Measurements from ENCODE around the gene SLC39A13. TPM values are rescaled to one million over a fixed set of nuclear protein-coding genes. Genes with fewer than 3 reads are reported as not detected.

SLC39A13 gene
- polyA plus RNA-seq, 1 donor from 2014 or later, result 15.5 TPM

DNA sequence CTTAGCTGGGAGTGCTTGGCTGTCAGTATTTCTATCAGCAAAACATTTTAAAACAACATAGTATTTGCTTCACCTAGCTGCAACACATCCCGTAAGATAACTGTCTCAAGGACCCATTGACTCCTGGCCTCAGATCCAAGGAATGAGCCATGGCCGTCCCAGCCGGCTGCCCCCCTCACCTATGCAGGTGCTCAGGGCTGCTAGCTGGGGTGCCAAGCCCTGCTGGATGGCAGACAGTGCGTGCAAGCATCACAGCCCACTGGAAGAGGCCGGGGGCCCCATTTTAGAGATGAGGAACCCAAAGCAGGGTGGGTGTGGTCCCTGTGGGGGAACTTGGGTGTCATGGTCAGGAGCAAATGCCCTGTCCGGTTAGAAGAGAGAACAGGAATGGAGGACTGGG, 9.3 kb downstream of the SLC39A13 start:
- peak overlapping the region in 1 of 3 donors; percentile 50 for H3K27ac Mint-ChIP-seq
- H3K4me3 Mint-ChIP-seq, result no peak overlapping the region
- H3K36me3 Mint-ChIP-seq, result peaks cover 3% of the 10 kb centered on the region
- no peaks in the 10 kb centered on the region for H3K9me3 Mint-ChIP-seq
- peaks cover 0 to 6% (median 0%) of the 10 kb centered on the region in 3 donors for H3K4me1 Mint-ChIP-seq
- no peaks in the 10 kb centered on the region for H3K27me3 Mint-ChIP-seq

DNA sequence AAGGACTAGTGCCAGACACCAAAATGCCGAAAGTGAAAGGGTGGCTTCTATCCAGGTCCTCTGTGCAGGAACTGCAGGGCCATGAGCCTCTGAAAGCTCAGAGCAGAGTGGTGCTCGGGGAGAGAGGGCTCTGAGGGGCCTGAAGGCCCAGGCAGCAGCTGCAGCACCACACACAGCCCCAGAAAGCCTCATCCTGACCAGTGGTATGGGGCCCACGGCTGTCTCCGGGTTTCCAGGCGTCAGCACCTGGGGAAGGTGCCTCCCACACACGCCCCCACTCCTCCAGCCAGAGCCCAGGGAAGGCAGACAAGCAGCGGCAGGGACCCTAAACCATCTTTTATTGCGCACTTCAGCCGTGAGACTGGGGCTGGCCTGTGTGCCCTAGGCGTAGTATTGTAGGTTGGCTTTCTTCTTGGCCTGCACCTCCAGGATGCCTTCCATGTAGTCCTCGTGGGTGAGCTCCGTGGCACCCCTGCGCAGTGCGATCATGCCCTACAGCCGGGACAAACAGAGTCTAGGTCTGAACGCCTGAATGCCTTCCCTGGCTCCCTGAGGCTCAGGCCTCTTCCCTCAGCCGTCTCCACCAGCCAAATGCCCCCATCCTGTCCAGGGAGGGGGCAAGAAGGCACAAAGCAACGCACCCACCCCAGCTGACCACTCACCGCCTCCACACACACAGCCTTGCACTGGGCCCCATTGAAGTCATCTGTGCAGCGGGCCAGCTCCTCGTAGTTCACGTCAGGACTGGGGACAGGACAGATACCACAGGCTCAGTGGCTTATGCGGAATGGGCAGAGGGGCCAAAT, 10.3 kb downstream of the SLC39A13 start:
- H3K9me3 Mint-ChIP-seq, result no peaks in the 10 kb centered on the region
- peak overlapping the region in 1 of 4 donors; percentile 50 for H3K4me3 Mint-ChIP-seq
- peaks cover 0 to 5% (median 0%) of the 10 kb centered on the region in 3 donors for H3K4me1 Mint-ChIP-seq
- H3K27ac Mint-ChIP-seq, result no peak overlapping the region
- H3K27me3 Mint-ChIP-seq, result no peaks in the 10 kb centered on the region
- peaks cover 3% of the 10 kb centered on the region for H3K36me3 Mint-ChIP-seq

DNA sequence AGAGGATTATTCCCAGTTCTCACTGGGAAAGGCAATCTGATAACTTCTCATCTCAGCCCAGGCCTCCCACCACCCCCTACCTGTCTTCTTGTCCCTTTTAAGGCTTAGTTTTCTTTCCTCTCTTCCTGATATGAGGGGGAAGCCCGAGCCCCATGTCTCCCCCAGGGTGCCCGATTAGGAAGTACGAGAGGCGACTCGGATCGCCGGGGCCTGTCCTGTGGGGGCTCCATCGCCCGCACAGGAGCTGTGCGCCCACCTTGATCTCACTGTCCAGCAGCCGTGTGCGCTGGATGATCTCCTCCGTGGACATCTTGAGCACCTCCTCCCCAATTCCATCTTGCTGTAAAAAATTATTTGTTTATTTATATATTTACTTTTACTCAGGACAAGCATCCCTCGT, 17.2 kb downstream of the SLC39A13 start:
- H3K27me3 Mint-ChIP-seq, result peaks cover 2% of the 10 kb centered on the region
- H3K4me1 Mint-ChIP-seq, result peaks cover 15 to 21% (median 19%) of the 10 kb centered on the region in 3 donors
- H3K4me3 Mint-ChIP-seq, result peak overlapping the region; percentile 98 to 100 (median 100)
- peaks cover 7% of the 10 kb centered on the region for H3K36me3 Mint-ChIP-seq
- peak overlapping the region; percentile 86 to 99 (median 98) for H3K27ac Mint-ChIP-seq
- no peaks in the 10 kb centered on the region for H3K9me3 Mint-ChIP-seq

DNA sequence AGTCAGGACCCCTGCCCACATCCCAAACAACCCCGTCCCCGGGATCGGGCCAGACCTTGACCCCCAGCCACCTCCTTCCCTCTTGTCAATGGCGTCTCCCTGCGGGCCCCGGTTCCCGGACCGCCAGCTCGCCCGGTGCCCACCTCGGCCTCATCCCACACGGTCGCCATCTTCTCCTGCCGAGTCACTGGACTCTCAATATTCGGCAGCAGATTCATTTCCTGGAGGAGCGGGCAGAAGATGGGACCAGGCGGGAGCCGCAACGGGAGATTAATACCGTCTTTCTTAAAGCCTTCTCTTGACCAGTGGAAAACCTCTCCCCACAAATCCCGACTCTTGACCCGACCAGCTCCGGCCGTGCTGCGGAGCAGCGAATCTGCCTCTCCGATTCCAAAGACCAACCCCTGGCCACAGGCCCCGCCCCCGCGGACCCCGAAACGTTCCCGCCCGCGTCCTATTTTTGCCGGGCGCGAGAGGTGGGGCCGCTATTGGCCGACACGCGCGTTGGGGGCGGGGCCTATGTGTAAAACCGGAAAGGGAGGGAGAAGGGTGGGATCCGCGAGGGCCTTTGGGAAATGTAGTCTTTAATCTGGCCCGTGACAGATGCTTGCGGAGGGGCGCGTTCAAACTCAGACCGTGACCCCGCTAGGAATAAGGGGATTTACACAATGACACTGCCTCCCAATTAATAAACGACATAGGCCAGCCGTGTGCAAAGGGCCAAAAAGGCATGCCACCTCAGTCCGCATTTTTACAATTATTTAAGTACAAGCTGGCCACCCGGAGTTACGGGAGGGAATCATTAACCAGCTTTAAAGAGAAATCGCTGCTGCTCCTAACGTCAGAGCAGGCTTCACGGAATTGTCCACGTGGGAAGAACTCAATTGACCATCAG, 17.9 kb downstream of the SLC39A13 start, which contains the start of gene PSMC3:
Gene PSMC3 (minus strand): TSS at position 378 of the 895 bp plus-strand sequence. CDS start 160 bp downstream, at position 218.
- H3K36me3 Mint-ChIP-seq, result peaks cover 5% of the 10 kb centered on the region
- no peaks in the 10 kb centered on the region for H3K9me3 Mint-ChIP-seq
- peaks cover 15 to 21% (median 19%) of the 10 kb centered on the region in 3 donors for H3K4me1 Mint-ChIP-seq
- peak within 1 kb of the TSS; percentile 98 to 100 (median 100) for H3K4me3 Mint-ChIP-seq
- H3K27me3 Mint-ChIP-seq, result peaks cover 2% of the 10 kb centered on the region
- H3K27ac Mint-ChIP-seq, result peak within 1 kb of the TSS; percentile 86 to 99 (median 98)

DNA sequence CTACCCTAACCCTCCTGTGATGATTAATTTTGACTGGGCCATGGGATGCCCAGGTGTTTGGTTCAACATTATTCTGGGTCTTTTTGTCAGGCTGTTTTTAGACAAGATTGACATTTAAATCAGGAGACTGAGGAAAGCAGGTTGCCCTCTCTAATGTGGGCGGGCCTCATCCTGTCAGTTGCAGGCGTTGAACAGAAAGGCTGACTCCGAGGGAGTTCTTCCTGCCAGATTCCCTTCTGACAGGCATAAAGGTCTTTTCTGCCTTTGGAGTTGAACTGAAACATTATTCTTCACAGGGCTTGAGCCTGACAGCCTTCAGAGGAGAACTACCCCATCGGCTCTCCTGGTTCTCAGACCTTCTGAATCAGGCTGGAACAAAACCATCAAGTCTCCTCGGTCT, 22.1 kb downstream of the SLC39A13 start:
- Mint-ChIP-seq H3K27ac (no peak overlapping the region), H3K27me3 (peaks cover 2% of the 10 kb centered on the region), H3K9me3 (no peaks in the 10 kb centered on the region), H3K4me3 (no peak overlapping the region), H3K4me1 (peaks cover 7 to 12% (median 7%) of the 10 kb centered on the region in 3 donors), H3K36me3 (peaks cover 2% of the 10 kb centered on the region)

DNA sequence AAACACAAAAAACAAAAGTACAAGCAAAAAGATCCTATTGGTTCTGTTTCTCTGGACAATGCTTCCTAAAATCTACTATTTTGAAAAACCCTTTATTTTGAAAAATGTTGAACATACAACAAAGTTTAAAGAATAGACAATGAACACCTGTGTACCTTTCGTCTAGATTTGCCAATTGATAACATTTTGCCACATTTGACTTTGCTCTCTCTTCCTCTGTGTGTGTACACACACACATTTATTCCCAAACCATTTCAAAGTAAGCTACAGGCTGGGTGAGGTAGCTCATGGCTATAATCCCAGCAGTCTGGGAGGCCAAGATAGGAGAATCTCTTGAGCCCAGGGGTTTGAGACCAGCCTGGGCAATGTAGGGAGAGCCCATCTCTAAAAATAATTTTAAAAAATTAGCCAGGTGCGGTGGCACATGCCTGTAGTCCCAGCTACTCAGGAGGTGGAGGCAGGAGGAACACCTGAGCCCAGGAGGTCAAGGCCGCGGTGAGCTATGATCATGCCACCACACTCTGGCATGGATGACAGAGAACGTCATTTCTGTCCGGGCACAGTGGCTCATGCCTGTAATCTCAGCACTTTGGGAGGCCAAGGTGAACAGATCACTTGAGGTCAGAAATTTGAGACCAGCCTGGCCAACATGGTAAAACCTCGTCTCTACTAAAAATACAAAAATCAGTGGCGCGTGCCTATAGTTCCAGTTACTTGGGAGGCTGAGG, 23.1 kb downstream of the SLC39A13 start:
- no peaks in the 10 kb centered on the region for H3K36me3 Mint-ChIP-seq
- no peak overlapping the region for H3K4me3 Mint-ChIP-seq
- H3K27ac Mint-ChIP-seq, result peak overlapping the region in 1 of 3 donors; percentile 39
- peaks cover 2% of the 10 kb centered on the region for H3K27me3 Mint-ChIP-seq
- no peaks in the 10 kb centered on the region for H3K9me3 Mint-ChIP-seq
- peaks cover under 1 to 2% (median 2%) of the 10 kb centered on the region in 3 donors for H3K4me1 Mint-ChIP-seq

DNA sequence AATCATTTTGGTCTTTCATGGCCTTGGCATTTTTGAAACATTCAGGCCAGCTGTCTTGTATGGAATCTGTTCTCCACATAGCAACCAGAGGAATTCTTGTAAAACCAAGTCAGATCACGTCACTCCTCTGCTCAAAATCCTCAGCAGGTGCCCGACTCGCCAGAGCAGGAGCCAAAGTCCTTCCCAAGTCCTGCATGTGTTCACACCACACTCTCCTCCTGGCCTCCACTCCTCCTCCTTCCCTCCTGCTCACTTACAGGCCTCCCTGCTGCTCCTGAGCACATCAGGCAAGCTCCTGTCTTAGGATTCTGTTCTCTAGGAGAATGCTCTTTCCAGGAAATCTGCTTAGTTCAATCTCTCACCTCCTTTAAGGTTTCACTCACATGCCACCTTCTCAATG, 24.8 kb downstream of the SLC39A13 start:
- Mint-ChIP-seq H3K4me3 (no peak overlapping the region), H3K4me1 (no peaks in the 10 kb centered on the region), H3K36me3 (no peaks in the 10 kb centered on the region), H3K27ac (peak overlapping the region in 1 of 3 donors; percentile 4), H3K9me3 (no peaks in the 10 kb centered on the region), H3K27me3 (peaks cover 2% of the 10 kb centered on the region)

DNA sequence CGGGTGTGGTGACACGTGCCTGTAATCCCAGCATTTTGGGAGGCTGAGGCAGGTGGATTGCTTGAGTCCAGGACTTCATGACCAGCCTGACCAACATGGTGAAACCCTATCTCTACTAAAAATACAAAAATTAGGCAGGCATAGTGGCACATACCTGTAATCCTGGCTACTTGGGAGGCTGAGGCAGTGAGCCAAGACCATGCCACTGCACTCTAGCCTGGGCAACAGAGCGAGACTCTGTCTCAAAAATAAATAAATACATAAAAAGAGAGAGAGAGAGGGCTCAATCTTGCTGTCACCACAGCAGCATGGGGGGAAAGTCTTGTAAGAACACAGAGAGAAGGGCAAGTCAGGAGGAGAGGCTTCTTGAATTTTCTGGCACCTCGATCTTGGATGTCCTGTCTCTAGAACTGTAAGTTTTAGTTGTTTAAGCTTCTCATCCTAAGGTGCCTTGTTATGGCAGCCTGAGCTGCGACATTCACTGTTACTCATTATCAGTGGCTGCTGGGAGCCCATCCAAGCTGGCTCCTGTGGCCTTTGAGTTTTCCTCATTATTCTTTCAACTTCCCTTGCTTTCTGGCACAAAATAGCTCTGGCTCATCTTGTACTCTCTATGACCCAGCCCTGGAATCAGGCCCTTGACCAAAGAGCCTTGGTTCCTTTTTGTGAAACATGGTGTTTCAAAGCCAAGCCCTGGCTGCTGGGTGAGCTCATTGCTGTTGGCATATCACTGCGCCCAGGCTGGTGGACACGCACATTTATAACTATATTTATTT, 25.8 kb downstream of the SLC39A13 start:
- Mint-ChIP-seq H3K27me3 (peaks cover 2% of the 10 kb centered on the region), H3K4me3 (peak overlapping the region in 1 of 4 donors; percentile 38), H3K27ac (no peak overlapping the region), H3K36me3 (no peaks in the 10 kb centered on the region), H3K9me3 (no peaks in the 10 kb centered on the region), H3K4me1 (no peaks in the 10 kb centered on the region)

DNA sequence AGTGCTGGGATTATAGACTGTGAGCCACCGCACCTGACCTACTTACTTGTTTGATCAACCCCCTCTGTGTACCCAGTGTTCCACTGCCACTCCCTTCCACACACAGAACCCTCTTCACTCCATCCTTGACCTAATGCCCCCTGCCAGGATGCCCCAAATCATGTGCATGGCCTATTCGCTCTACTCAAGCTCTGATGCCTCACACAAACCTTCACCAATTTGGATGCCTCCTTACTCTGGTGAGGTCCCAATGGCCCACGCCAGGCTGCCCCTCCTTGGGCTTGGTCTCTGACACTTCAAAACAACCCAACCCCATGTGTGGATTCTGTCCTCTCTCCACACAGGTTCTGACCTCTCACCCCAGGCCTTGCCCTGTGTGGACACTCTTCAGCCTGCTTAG, 27.3 kb downstream of the SLC39A13 start:
- Mint-ChIP-seq H3K4me1 (no peaks in the 10 kb centered on the region), H3K27me3 (no peaks in the 10 kb centered on the region), H3K36me3 (no peaks in the 10 kb centered on the region), H3K9me3 (no peaks in the 10 kb centered on the region), H3K4me3 (peak overlapping the region in 1 of 4 donors; percentile 45), H3K27ac (no peak overlapping the region)

DNA sequence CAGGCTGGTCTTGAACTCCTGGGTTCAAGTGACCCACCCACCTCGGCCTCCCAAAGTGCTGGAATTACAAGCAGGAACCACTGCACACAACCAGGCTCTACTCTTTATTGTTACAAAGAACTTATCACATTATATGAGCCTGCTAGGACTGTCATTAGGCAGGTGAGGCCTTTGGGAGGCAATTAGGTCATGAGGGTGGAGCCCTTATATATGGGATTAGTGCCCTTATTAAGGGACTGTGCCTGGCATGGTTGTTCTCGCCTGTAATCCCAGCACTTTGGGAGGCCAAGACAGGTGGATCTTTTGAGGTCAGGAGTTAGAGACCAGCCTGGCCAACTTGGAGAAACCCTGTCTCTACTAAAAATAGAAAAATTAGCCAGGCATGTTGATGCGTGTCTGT, 28.3 kb downstream of the SLC39A13 start:
- Mint-ChIP-seq H3K36me3 (no peaks in the 10 kb centered on the region), H3K27me3 (no peaks in the 10 kb centered on the region), H3K4me3 (no peak overlapping the region), H3K27ac (no peak overlapping the region), H3K9me3 (no peaks in the 10 kb centered on the region), H3K4me1 (no peaks in the 10 kb centered on the region)

DNA sequence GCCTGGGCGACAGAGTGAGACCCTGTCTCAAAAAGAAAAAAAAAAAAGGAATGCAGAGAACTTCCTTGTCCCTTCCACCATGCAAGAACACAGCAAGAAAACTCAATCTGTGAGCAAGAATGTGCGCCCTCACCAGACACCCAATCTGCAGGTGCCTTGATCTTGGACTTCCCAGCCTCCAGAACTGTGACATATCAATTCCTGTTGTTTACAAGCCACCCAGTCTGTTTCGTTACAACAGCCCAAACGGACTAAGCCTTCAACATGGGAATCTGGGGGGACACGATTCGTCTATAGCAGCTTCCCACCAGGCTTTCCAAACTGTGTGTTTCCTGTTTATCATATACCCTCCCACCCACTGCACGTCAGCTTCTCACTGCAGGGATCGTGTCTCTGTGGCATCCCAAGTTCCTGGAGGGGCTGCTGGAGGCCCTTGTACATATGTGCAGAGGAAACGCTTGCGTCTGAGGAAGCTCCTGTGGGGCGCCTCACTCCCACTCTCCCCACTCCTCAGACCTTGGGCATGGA, 28.9 kb downstream of the SLC39A13 start:
- Mint-ChIP-seq H3K36me3 (no peaks in the 10 kb centered on the region), H3K9me3 (no peaks in the 10 kb centered on the region), H3K27ac (no peak overlapping the region), H3K4me1 (no peaks in the 10 kb centered on the region), H3K27me3 (no peaks in the 10 kb centered on the region), H3K4me3 (no peak overlapping the region)

DNA sequence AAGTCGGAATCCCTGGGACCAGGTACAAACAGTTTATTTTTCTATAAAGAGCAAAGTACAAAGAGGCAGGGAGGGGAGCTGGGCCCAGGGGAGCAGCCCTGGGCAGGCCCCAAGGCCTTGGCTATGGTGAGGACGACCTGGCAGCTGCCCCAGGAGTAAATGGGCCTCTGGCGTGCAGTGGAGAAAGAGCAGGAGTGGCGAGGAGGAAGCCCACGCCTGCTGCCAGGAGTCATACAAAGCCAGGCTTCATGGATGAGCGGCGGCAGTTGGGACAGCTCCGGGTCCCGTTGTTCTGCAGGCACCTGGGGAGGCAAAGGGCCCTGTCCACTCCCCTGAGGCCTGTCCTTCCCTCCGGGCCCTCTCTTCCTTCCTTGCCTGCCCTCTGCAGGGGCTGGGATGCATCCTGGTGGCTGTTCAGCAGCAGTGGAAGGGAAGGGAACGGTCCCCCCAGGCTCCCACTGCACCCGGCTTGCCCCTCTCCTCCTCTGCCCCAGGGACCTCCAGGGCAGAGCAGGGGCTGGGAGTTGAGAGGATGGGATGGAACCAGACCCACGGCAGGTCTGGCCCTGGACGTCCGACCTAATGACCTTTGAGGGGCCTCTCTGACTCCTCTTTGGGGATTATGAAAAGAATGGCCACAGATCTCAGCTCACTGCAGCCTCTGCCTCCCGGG, 29.5 kb downstream of the SLC39A13 start:
- H3K36me3 Mint-ChIP-seq, result no peaks in the 10 kb centered on the region
- no peaks in the 10 kb centered on the region for H3K9me3 Mint-ChIP-seq
- H3K27ac Mint-ChIP-seq, result no peak overlapping the region
- H3K27me3 Mint-ChIP-seq, result no peaks in the 10 kb centered on the region
- H3K4me3 Mint-ChIP-seq, result no peak overlapping the region
- no peaks in the 10 kb centered on the region for H3K4me1 Mint-ChIP-seq

DNA sequence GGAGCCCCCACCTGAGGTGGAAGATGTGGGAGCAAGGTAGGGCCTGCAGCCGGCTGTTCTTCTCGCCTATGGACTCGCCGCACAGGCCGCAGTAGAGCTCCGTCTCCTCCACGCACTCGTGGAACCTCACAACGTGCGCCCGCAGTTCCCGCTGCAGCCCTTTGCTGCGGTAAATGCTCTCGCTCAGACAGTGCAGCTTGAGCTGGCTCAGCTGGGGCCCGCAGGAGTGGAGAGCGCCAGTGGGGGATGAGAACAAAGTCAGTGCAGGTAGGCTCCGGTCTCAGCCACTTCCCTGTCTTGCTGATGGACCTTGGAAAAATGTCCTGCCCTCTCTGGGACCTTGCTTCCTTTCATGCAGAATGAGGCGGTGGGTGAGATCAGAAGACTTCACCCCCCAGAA, 30.3 kb downstream of the SLC39A13 start:
- H3K4me1 Mint-ChIP-seq, result no peaks in the 10 kb centered on the region
- no peaks in the 10 kb centered on the region for H3K36me3 Mint-ChIP-seq
- H3K27ac Mint-ChIP-seq, result no peak overlapping the region
- H3K9me3 Mint-ChIP-seq, result no peaks in the 10 kb centered on the region
- H3K4me3 Mint-ChIP-seq, result no peak overlapping the region
- no peaks in the 10 kb centered on the region for H3K27me3 Mint-ChIP-seq
